ENCODE measurements around the gene CHURC1. TPM values are rescaled to one million over a fixed set of nuclear protein-coding genes. Genes with fewer than 3 reads are reported as not detected.

Gene CHURC1
- total and polyA plus RNA-seq, 2 experiments from 2014 or later: 42.0 to 218 TPM

- DNase-seq (ENCODE audit: low spot score) (peak; percentile 57), ATAC-seq (peak; percentile 42)
- peaks cover 19% of the 10 kb centered on the region for H3F3A ChIP-seq (replicated peaks; ENCODE audit: low read depth)
- H2AFZ ChIP-seq: no peak within 1 kb of the TSS; the same call in 1 of the 2 replicates
- peak within 1 kb of the TSS; percentile 32; the same call in 1 of the 2 replicates for H3K27ac ChIP-seq (ENCODE audit: low read depth)
- peak within 1 kb of the TSS; percentile 80 for H3K4me3 Mint-ChIP-seq
- peaks cover 5% of the 10 kb centered on the region; the same call in 1 of the 2 replicates for H4K20me1 ChIP-seq (replicated peaks; ENCODE audit: insufficient read depth)
- H3K79me2 ChIP-seq (replicated peaks; ENCODE audit: insufficient read depth): peaks cover 33% of the 10 kb centered on the region
- H3K4me3 ChIP-seq: peak within 1 kb of the TSS; percentile 87
- no peaks in the 10 kb centered on the region for H3K36me3 ChIP-seq (ENCODE audit: insufficient read depth)
- TF ChIP-seq STAT1 (IDR thresholded peaks at IDR 0.05; ENCODE audit: unreplicated experiment) (no peak), CREB1 (CRISPR knock-in tag; IDR thresholded peaks at IDR 0.05; ENCODE audit: low read depth) (no peak), EZH2 (IDR thresholded peaks at IDR 0.05; ENCODE audit: low read depth, unreplicated experiment) (no peak), EZH2phosphoT487 (IDR thresholded peaks at IDR 0.05; ENCODE audit: unreplicated experiment) (no peak), ZNF331 (CRISPR knock-in tag; IDR thresholded peaks at IDR 0.05; ENCODE audit: low read depth) (no peak), NANOG (IDR thresholded peaks at IDR 0.05; ENCODE audit: borderline replicate concordance) (no peak), ZNF114 (CRISPR knock-in tag; IDR thresholded peaks at IDR 0.05) (no peak), CTCF (conservative IDR thresholded peaks at IDR 0.05; ENCODE audit: low read depth in 2 of 2) (no peak), REST (IDR thresholded peaks at IDR 0.05; ENCODE audit: unreplicated experiment) (no peak), JUNB (IDR thresholded peaks at IDR 0.05; ENCODE audit: unreplicated experiment) (no peak), ZNF462 (CRISPR knock-in tag; IDR thresholded peaks at IDR 0.05) (no peak)
- peaks cover 55% of the 10 kb centered on the region for H3K4me1 Mint-ChIP-seq
- H3K9me2 ChIP-seq (ENCODE audit: insufficient read depth): no peaks in the 10 kb centered on the region; the same call in 1 of the 2 replicates
- peaks cover 60% of the 10 kb centered on the region for H3K4me1 ChIP-seq (ENCODE audit: insufficient read depth)
- H3K36me3 Mint-ChIP-seq (ENCODE audit: low read depth): peaks cover 13% of the 10 kb centered on the region
- H3K4me2 ChIP-seq: peak within 1 kb of the TSS; percentile 98
- H3K27me3 ChIP-seq (ENCODE audit: insufficient read depth): no peaks in the 10 kb centered on the region; the same call in 1 of the 2 replicates
- no peak within 1 kb of the TSS for H3K27ac Mint-ChIP-seq
- no peaks in the 10 kb centered on the region for H3K9me3 Mint-ChIP-seq
- peaks cover 11% of the 10 kb centered on the region for H3K27me3 Mint-ChIP-seq (ENCODE audit: insufficient read depth, low read depth, poor library complexity)
Observed at GRCh38 chr14:64971943-64972791, 57.9 kb downstream of the CHURC1 start, which contains the start of gene RAB15. TSS of gene RAB15 (minus strand) at chr14:64972336. CDS start at chr14:64972076, 260 bp downstream.
